NCI-H1694 (cell line): ENCODE results near the gene ATP2B2.

Experiments used
- DNase-seq: peaks from one replicate; lab custom pipeline; 2025; lab: John Stamatoyannopoulos, UW

Gene ATP2B2

GRCh38 chr3:10529809-10530208, 24.4 kb upstream of the ATP2B2 start:
- DNase-seq: no peak

GRCh38 chr3:10528046-10528445, 22.7 kb upstream of the ATP2B2 start:
- DNase-seq: no peak

- DNase-seq: no peak
Measured at GRCh38 chr3:10527295-10528001, 22.1 kb upstream of the ATP2B2 start.

GRCh38 chr3:10526366-10526765, 21.0 kb upstream of the ATP2B2 start:
- DNase-seq: no peak

- no peak for DNase-seq
Measured at GRCh38 chr3:10524799-10525301, 19.5 kb upstream of the ATP2B2 start.

GRCh38 chr3:10524270-10524669, 18.9 kb upstream of the ATP2B2 start:
- no peak for DNase-seq

- DNase-seq: no peak
Measured at GRCh38 chr3:10523561-10523960, 18.2 kb upstream of the ATP2B2 start.

GRCh38 chr3:10522646-10523303, 17.4 kb upstream of the ATP2B2 start:
- no peak for DNase-seq

- no peak for DNase-seq
Measured at GRCh38 chr3:10521772-10522441, 16.5 kb upstream of the ATP2B2 start.

GRCh38 chr3:10520072-10520471, 14.7 kb upstream of the ATP2B2 start:
- no peak for DNase-seq

- no peak for DNase-seq
Measured at GRCh38 chr3:10519236-10519635, 13.8 kb upstream of the ATP2B2 start.

GRCh38 chr3:10518506-10519150, 13.2 kb upstream of the ATP2B2 start:
- DNase-seq: no peak

GRCh38 chr3:10517627-10518026, 12.2 kb upstream of the ATP2B2 start:
- DNase-seq: no peak

GRCh38 chr3:10516544-10517452, 11.4 kb upstream of the ATP2B2 start:
- DNase-seq: no peak

GRCh38 chr3:10515884-10516495, 10.6 kb upstream of the ATP2B2 start:
- DNase-seq: no peak

GRCh38 chr3:10515396-10515795, 10.0 kb upstream of the ATP2B2 start:
- no peak for DNase-seq

- DNase-seq: no peak
Measured at GRCh38 chr3:10514407-10515069, 9.2 kb upstream of the ATP2B2 start.

- DNase-seq: no peak
Measured at GRCh38 chr3:10513306-10513705, 7.9 kb upstream of the ATP2B2 start.

GRCh38 chr3:10512687-10513086, 7.3 kb upstream of the ATP2B2 start:
- DNase-seq: no peak

GRCh38 chr3:10511809-10512494, 6.6 kb upstream of the ATP2B2 start:
- no peak for DNase-seq
